Fibroblast of skin of right quadriceps (primary cell): ENCODE measurements around the gene NXN.
"Not testable (repeated sequence)": the region's sequence is repeated elsewhere in the genome, so short reads cannot be mapped to it uniquely, and the experiment has no call there.

Source experiments
- DNase-seq: peaks from one replicate; pipeline ENCODE4 v3.0.0-alpha.2; 2013

The NXN gene

GRCh38 chr17:952592-952991, 27.0 kb downstream of the NXN start:
- not testable (repeated sequence) for DNase-seq

DNA sequence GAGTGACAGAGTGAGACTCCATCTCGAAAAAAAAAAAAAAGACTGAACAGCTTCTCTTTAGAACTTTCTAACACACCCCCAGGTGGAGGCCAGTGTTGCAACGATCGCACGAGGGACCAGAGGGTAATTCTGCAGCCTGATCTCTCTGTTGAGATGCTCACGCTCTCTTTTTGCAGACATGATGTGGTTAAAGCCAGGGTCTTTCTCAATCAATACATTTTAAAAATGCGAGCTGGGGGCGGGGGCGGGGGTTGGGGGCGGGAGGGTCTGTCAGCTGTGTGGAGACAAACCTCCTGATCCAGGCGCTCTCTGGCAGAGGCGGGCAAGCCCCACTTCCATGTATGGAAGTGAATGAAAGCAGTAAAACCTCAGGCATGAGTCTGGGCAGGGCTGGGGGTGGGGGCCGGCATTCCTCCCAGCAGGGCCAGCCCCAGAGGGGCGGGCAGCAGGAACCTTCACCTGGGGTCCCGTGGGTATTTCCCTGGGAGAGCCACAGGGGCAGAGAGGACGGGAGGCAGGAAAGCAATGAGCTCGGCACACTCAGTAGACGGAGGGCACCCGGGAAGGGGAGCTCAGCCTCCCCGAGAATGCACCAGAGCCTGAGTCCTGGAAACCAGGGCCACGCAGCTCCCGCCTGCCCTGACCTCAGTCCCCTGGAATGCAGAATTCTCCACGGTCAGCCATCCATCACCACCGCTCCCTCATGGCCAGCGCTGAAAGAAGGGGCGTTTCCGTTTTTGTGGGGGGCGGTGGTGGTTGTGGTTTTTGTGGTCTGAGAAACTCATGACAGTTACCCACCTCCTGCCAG, 28.0 kb downstream of the NXN start:
- DNase-seq = peak; percentile 94

DNA sequence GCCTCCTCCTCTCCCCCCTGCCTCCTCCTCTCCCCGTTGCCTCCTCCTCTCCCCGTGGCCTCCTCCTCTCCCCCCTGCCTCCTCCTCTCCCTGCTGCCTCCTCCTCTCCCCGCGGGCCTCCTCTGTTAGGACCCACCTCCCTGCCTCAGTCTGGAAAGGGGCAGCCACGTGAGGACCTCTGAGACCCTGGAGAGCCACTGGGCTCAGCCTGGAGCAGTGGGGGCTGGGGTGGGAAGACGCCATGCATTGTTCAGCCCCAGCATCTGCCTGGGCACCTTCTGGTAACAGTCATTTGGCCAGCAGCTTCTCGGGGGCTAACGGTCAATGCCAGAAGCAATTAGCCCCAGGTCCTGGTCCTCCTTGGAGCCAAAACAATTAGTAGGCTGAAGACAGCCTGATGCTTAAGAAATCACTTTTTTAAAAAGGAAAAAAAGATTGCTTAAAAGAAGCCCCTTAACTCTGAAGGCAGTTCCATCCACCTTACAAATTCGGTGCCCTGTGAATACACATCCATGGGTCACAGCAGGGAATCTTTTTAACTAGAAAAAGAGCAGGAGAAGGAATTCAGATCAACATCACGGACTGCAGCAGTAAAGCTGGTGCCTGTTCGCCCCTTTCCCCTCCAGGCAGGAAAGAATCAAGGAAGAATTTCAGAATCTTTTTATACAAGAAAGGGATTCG, 29.8 kb downstream of the NXN start:
- DNase-seq = no peak

- DNase-seq = peak; percentile 53
These were observed 31.2 kb downstream of the NXN start for GRCh38 chr17:948284-948852.

- no peak for DNase-seq
These were observed 32.9 kb downstream of the NXN start for GRCh38 chr17:946510-947236.

- DNase-seq = no peak
These were observed 33.9 kb downstream of the NXN start for GRCh38 chr17:945672-946071.

DNA sequence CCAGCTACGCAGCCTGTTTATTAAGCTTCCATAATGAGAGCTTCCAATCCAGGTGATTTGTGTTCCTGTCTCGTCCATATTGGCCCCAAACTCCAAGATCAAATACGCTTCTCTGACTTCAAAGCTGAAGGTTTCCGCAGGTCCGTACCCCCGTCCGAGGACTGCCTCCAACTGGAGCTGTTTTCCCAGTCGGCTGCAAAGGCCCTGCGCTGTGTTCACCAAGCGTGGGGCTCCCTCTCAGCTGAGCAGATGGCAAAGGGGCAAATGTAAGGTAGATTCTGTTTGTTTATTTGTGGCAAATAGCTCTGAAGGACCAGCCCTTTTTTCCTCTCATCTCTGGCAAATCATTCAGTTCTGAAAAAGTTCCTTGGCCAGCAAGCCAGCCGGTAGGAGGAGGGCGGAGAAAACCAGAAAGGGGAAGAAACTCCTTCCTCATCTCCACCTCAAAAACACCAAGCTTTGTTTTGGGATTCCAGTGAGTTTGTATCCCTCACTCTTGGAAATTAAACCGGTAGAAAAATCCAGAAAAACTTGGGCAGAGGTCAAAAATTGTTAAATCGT, 35.2 kb downstream of the NXN start:
- no peak for DNase-seq

DNA sequence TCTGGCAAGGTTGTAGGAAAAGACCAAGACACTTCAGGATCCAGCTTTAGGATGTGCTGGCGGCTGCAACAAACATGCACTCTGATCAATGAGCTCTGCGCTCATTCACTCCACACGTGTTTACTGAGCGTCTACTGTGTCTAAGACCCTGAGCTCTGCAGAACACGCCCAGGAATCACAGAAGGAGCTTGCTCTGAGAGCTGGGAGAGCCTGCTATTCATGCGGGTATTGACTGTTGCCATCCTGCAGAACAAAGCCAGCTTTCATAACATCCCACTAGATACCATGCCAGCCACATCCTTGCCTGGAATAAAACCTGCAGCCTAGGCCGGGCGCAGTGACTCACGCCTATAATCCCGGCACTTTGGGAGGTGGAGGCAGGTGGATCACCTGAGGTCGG, 44.1 kb downstream of the NXN start:
- no peak for DNase-seq

DNA sequence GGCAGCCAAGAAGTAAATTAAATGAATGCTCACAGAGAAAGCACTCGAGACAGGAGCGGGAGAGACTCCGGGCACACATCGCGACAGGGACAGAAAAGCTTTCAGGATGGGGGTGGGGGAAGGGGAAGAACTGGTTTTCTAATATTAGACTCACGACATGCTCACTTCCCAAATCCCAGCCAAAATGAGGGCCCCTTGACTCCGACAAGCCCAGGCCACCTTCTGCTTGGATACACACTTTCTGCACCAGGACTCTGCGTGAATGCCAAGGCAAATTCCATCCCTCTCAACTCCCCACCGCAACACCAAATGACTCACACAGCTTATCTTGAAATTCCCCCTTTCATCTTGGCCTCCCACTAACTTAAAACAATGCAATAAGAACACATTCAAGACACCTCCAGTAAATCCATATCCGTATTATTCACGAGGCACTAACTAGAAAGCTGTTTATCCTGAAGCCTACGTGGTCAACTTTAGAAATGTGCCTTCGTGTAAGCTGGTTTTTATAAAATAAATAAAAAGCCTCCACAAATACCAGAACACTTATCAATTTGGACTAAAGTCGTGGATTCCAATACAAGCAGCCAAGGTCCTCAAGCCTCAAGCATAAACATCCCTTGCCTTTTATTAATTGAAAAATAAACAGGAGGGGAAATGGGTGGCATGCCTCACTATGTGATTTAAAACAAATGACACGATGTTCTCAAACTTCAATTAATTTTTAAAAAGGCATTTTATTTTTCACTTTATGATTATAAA, 46.1 kb downstream of the NXN start:
- DNase-seq = peak; percentile 95

- DNase-seq = no peak
These were observed 49.3 kb downstream of the NXN start for GRCh38 chr17:930258-930657.

- no peak for DNase-seq
These were observed 50.0 kb downstream of the NXN start for GRCh38 chr17:929586-929985.

DNA sequence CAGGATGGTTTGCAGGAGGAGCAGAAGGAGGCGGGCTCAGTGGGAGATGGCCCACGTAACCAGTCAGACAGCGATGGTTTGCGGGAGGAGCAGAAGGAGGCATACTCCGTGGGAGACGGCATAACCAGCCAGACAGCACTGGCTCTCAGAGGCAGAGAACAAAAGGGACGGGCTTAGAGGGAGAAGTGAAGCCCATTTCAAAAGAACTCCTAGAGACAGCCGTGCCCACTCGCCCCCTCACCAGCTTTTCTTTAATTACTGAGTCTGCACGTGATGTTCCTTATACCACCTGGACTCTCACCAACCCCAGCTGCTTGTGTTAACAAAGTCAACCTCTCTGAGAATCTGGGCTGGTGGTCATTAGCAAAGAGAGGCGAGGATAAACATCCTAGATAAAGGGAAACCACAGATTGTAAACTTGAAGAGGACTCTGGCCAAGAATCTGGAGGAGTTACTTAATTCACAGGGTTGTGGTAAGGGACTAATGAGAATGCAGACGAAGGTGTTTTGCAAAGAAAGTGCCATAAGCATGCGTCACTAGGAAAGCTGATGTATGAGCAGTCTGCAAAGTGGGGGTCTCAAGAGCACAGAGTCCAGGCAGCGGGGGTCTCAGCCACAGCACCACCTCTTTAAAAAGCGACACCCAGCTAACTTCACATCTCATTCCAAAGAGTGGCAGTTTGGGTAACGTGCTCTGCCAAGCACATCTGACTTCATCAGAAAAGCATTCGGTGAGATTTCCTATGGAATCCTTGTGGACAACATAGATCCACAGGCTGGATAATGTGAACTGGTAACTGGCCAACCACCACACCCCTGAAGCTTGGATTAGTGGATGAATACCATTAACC, 51.7 kb downstream of the NXN start:
- DNase-seq = peak; percentile 99

GRCh38 chr17:925817-926216, 53.8 kb downstream of the NXN start:
- no peak for DNase-seq

- no peak for DNase-seq
These were observed 54.7 kb downstream of the NXN start for GRCh38 chr17:924711-925475.

GRCh38 chr17:924306-924705, 55.3 kb downstream of the NXN start:
- DNase-seq = not testable (repeated sequence)

GRCh38 chr17:923633-924032, 55.9 kb downstream of the NXN start:
- no peak for DNase-seq

DNA sequence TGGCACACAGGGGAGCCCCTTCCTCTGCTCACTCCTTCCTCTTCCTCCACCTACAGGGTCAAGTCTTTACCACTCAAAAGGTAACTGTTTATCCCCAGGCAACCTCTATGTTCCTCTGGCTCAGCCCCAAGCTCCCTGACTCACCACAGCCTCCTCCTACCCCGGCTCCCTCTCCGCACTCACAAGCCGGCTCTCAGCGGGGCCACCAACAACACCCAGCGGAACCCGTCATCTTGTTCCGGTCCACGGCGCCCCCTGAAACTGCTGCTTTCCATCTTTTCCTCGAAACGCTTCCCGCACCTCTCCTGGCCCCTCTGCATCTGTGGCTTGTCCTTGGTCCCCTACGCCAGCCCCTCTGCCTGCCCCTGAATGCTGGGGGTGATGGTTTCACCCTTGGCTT, 58.4 kb downstream of the NXN start:
- DNase-seq = no peak

GRCh38 chr17:920190-920589, 59.4 kb downstream of the NXN start:
- DNase-seq = no peak

DNA sequence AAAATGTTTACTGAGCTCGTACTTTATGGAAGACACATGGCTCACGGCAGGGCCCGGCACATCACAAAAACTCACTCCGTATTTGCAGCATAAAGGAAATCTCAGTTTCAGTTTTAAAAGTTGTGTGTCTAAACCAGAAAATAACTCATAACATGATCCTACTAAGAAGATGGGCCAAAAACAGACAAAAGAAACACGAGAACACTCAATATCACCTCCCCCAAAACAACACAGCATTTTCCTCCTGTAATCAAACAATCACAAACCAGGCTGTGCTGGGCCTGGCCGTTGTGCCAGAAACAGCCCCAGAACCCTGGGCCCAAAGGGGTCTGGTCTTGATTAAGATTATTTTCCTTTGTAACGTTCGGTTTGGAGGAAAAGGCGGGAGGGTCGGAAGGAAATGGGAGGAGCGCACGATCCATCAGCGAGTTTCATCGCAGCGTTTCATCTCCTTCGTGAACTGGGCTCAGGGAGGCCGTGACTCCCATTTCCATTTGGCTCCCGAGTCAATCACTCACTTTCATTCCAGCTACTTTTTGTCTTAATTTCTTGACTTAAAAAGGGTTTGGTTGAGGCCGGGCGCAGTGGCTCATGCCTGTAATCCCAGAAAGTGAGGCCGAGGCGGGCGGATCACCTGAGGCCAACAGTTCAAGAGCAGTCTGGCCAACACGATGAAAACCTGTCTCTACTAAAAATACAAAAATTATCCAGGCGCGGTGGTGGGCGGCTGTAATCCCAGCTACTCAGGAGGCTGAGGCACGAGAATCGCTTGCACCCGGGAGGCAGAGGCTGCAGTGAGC, 61.4 kb downstream of the NXN start:
- DNase-seq = peak; percentile 64

DNA sequence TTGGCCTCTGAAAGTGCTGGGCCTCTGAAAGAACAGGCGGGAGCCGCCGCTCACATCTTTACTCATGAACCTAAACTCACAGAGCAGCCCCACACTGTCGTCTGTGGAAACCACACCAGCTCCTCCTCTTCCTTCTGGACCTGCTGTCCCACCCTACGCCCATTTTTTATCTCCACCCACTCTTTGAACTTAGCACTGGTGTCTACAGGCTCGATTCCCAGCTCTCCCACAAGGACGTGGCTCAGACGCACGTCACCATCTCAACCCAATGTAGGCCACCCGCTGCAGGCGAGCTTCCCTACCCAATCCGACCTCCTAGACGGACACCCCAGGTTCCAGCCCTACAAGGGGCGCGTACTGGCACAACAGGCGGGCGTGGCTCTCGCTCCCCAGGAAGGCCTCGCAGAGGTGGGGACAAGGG, 62.2 kb downstream of the NXN start:
- peak; percentile 68 for DNase-seq
